H1 (cell line): Measurements from ENCODE around the gene TRMT61A.

ENCODE experiments used
- CTCF ChIP-seq, 3 experiments: IDR thresholded peaks; 1 replicate in 2 of 3; 2 replicates in 1 of 3; pipeline versions ENCODE4 v1.5.1 to v1.6.1; 2011; ENCODE audit warnings: low read length in 3 of 3, mild to moderate bottlenecking in 3 of 3, inconsistent platforms in 2 of 3, low read depth in 1 of 3, moderate library complexity in 1 of 3; ENCODE audit not compliant: insufficient read depth in 1 of 3; ENCODE audit errors: control extremely low read depth in 1 of 3
- EZH2 ChIP-seq: fragments of 200-600 bp; sonication (generic); IDR thresholded peaks from 2 replicates; pipeline ENCODE4 v1.7.1; 2012; ENCODE audit warnings: low read depth, mild to moderate bottlenecking, moderate library complexity, low read length, inconsistent platforms; ENCODE audit not compliant: severe bottlenecking
- KDM5A ChIP-seq: fragments of 200-600 bp; IDR thresholded peaks from 2 replicates; pipeline ENCODE4 v1.7.1; 2012; ENCODE audit warnings: mild to moderate bottlenecking, low read length, inconsistent platforms, mixed read lengths
- NRF1 ChIP-seq: IDR thresholded peaks from 2 replicates; pipeline ENCODE4 v1.6.1; 2011; ENCODE audit warnings: mild to moderate bottlenecking, low read depth, low read length, improper control_type of control experiment
- POLR2A ChIP-seq, 2 experiments: IDR thresholded peaks; 1 replicate in 1 of 2; 2 replicates in 1 of 2; pipeline ENCODE4 v1.6.1; 2011; ENCODE audit warnings: low read depth in 2 of 2, low read length in 2 of 2, mild to moderate bottlenecking in 2 of 2; ENCODE audit errors: control extremely low read depth in 1 of 2
- POLR2AphosphoS5 ChIP-seq: IDR thresholded peaks from 2 replicates; pipeline ENCODE4 v1.6.1; 2011; ENCODE audit warnings: low read depth, low read length
- SP1 ChIP-seq: IDR thresholded peaks from 2 replicates; pipeline ENCODE4 v1.6.1; 2011; ENCODE audit warnings: low read depth, low read length
- TEAD4 ChIP-seq: IDR thresholded peaks from 2 replicates; pipeline ENCODE4 v1.6.1; 2012; ENCODE audit warnings: low read depth, low read length, inconsistent platforms, mixed read lengths
- USF2 ChIP-seq: IDR thresholded peaks from 2 replicates; pipeline ENCODE4 v1.6.1; 2011; ENCODE audit warnings: low read length, improper control_type of control experiment
- YY1 ChIP-seq: IDR thresholded peaks from 2 replicates; pipeline ENCODE4 v1.6.1; 2011; ENCODE audit warnings: low read depth, mild to moderate bottlenecking, low read length

- TF ChIP-seq EZH2 (no peak), POLR2A (IDR thresholded peaks at IDR 0.05; ENCODE audit: control extremely low read depth in 1 of 2, low read depth in 2 of 2, low read length in 2 of 2) (no peak), TEAD4 (no peak), CTCF (IDR thresholded peaks at IDR 0.05; ENCODE audit: control extremely low read depth in 1 of 3, insufficient read depth in 1 of 3, low read depth in 1 of 3, low read length in 3 of 3) (no peak), YY1 (no peak), SP1 (no peak), NRF1 (no peak), POLR2AphosphoS5 (no peak), KDM5A (no peak), USF2 (no peak)
Measured at GRCh38 chr14:103516426-103517173, 12.4 kb upstream of the TRMT61A start.
